PC-3 (cell line): Measurements from ENCODE around the gene MARCKSL1. TPM values are rescaled to one million over a fixed set of nuclear protein-coding genes. Genes with fewer than 3 reads are reported as not detected.
"Not testable (repeated sequence)": the region's sequence is repeated elsewhere in the genome, so short reads cannot be mapped to it uniquely, and the experiment has no call there.

Experiments used
- ATAC-seq: fragments of 200-7000 bp; cut with Tn5 transposase; 2 replicates; pipeline ENCODE4 v1.9.1; 2020; ENCODE audit warnings: mild to moderate bottlenecking, moderate library complexity
- BruUV-seq: library from RNA; stranded (reverse); fragments of 400-500 nt; replicated peaks from 2 replicates; lab custom pipeline; 2021; lab: Mats Ljungman, UMichigan
- CTCF ChIA-PET: fragments of 300-600 bp; sonication (Branson Sonifier 250); formaldehyde crosslinking; loops from one replicate; lab custom pipeline; 2022; ENCODE audit warnings: antibody characterized with exemption; lab: Charles Lee
- POLR2A ChIA-PET: fragments of 300-600 bp; sonication (Branson Sonifier 250); formaldehyde crosslinking; loops from one replicate; lab custom pipeline; 2022; ENCODE audit warnings: antibody characterized with exemption; ENCODE audit not compliant: unreplicated experiment; lab: Charles Lee
- DNase-seq: peaks from one replicate; pipeline ENCODE4 v3.0.0-alpha.2; 2015
- H2AFZ ChIP-seq: fragments of 300-600 bp; sonication (generic); 2 replicates; pipeline ENCODE4 v1.6.0; 2016; ENCODE audit warnings: antibody characterized with exemption, low read length
- H3F3A ChIP-seq: fragments of 300-600 bp; sonication (generic); one replicate; pipeline ENCODE4 v1.6.0; 2017; ENCODE audit warnings: antibody characterized with exemption, low read length, control low read depth, mild to moderate bottlenecking; ENCODE audit not compliant: unreplicated experiment
- H3K27ac ChIP-seq: fragments of 300-600 bp; sonication (generic); 2 replicates; pipeline ENCODE4 v1.5.1; 2016; ENCODE audit warnings: mild to moderate bottlenecking, low read length
- H3K27me3 ChIP-seq: fragments of 300-600 bp; sonication (generic); 2 replicates; pipeline ENCODE4 v1.6.1; 2016; ENCODE audit warnings: low read length, mixed read lengths
- H3K36me3 ChIP-seq: fragments of 300-600 bp; sonication (generic); 2 replicates; pipeline ENCODE4 v1.6.1; 2016; ENCODE audit warnings: low read depth, mixed run types, low read length, mixed read lengths
- H3K4me1 ChIP-seq: fragments of 300-600 bp; sonication (generic); 2 replicates; pipeline ENCODE4 v1.5.1; 2016; ENCODE audit warnings: low read length; ENCODE audit not compliant: insufficient read depth
- H3K4me2 ChIP-seq: fragments of 300-600 bp; sonication (generic); 2 replicates; pipeline ENCODE4 v1.6.0; 2016; ENCODE audit warnings: low read length
- H3K4me3 ChIP-seq: fragments of 300-600 bp; sonication (generic); 2 replicates; pipeline ENCODE4 v1.5.1; 2016; ENCODE audit warnings: mild to moderate bottlenecking, low read length, mixed read lengths
- H3K79me2 ChIP-seq: fragments of 300-600 bp; sonication (generic); 2 replicates; pipeline ENCODE4 v1.6.1; 2017; ENCODE audit warnings: low read length, mixed read lengths
- H3K9ac ChIP-seq: fragments of 300-600 bp; sonication (generic); 2 replicates; pipeline ENCODE4 v1.6.0; 2016; ENCODE audit warnings: mild to moderate bottlenecking, low read length
- H3K9me2 ChIP-seq: fragments of 300-600 bp; sonication (generic); replicated peaks from 2 replicates; pipeline ENCODE4 v1.6.1; 2016; ENCODE audit warnings: mixed run types, low read length, mixed read lengths
- H3K9me3 ChIP-seq: fragments of 300-600 bp; sonication (generic); 2 replicates; pipeline ENCODE4 v1.6.1; 2016; ENCODE audit warnings: low read length, mixed read lengths
- H4K20me1 ChIP-seq: fragments of 300-600 bp; sonication (generic); 2 replicates; pipeline ENCODE4 v1.6.1; 2016; ENCODE audit warnings: low read length, mixed read lengths
- CTCF ChIP-seq: fragments of 300-600 bp; sonication (generic); conservative IDR thresholded peaks from 2 replicates; pipeline ENCODE4 v1.5.1; 2017; ENCODE audit warnings: antibody characterized with exemption, low read depth, mild to moderate bottlenecking, low read length
- EZH2 ChIP-seq: fragments of 300-600 bp; sonication (generic); IDR thresholded peaks from one replicate; pipeline ENCODE4 v1.6.1; 2017; ENCODE audit warnings: antibody characterized with exemption, mild to moderate bottlenecking, low read length; ENCODE audit not compliant: unreplicated experiment
- EZH2phosphoT487 ChIP-seq: fragments of 300-600 bp; sonication (generic); IDR thresholded peaks from 2 replicates; pipeline ENCODE4 v1.6.1; 2018; ENCODE audit warnings: mild to moderate bottlenecking, antibody characterized with exemption, low read length, borderline replicate concordance
- intact Hi-C: fragments of 100-400 bp; cut with micrococcal nuclease; formaldehyde crosslinking; loops from 2 replicates; pipeline ENCODE4 v1.9.0; 2023
- total RNA-seq: library from RNA; depleted of rRNA; stranded (reverse); fragments of >200 nt; gene quantifications from 2 replicates; pipeline ENCODE4 v1.2.3, GENCODE V29; 2014

The MARCKSL1 gene
- total RNA-seq, 1 experiment from 2014 or later: 159 TPM

- ChIA-PET CTCF (no interaction called here), POLR2A (interaction anchor here (0.7 kb wide), 1 partner anchor 1292 kb away, joined by 4 read pairs; no protein-coding TSS in a partner anchor)
- Histone ChIP-seq H3K79me2 (no peaks in the 10 kb centered on the region), H3K9ac (no peak overlapping the region), H3K9me2 (no peaks in the 10 kb centered on the region), H3F3A (no peaks in the 10 kb centered on the region), H3K4me3 (no peak overlapping the region), H2AFZ (no peak overlapping the region), H3K27me3 (no peaks in the 10 kb centered on the region), H3K27ac (no peak overlapping the region), H3K4me1 (peaks cover 1% of the 10 kb centered on the region; the same call in 1 of the 2 replicates), H3K9me3 (no peaks in the 10 kb centered on the region), H4K20me1 (no peaks in the 10 kb centered on the region), H3K4me2 (no peak overlapping the region), H3K36me3 (no peaks in the 10 kb centered on the region)
- ATAC-seq: no peak
- intact Hi-C loops: no loop called here
- TF ChIP-seq EZH2 (no peak), EZH2phosphoT487 (no peak), CTCF (no peak)
- no peak for DNase-seq
- no TSS peak for BruUV-seq
These were observed 21.6 kb upstream of the MARCKSL1 start for GRCh38 chr1:32357614-32358013.

- intact Hi-C loops: no loop called here
- no peaks in the 10 kb centered on the region for H3K79me2 ChIP-seq
- H3K4me3 ChIP-seq: no peak overlapping the region
- no peaks in the 10 kb centered on the region for H3K9me3 ChIP-seq
- H3K4me1 ChIP-seq: peaks cover 8% of the 10 kb centered on the region
- ChIA-PET POLR2A (no interaction called here), CTCF (no interaction called here)
- H3K27ac ChIP-seq: no peak overlapping the region
- no peak for DNase-seq
- H3K4me2 ChIP-seq: no peak overlapping the region
- H3K9ac ChIP-seq: no peak overlapping the region
- no peaks in the 10 kb centered on the region for H4K20me1 ChIP-seq
- BruUV-seq: no TSS peak
- TF ChIP-seq EZH2phosphoT487 (no peak), EZH2 (no peak), CTCF (no peak)
- no peaks in the 10 kb centered on the region for H3K36me3 ChIP-seq
- no peak for ATAC-seq
- no peaks in the 10 kb centered on the region for H3K27me3 ChIP-seq
- H3K9me2 ChIP-seq: no peaks in the 10 kb centered on the region
- no peak overlapping the region for H2AFZ ChIP-seq
- no peaks in the 10 kb centered on the region for H3F3A ChIP-seq
These were observed 20.4 kb upstream of the MARCKSL1 start for GRCh38 chr1:32356478-32356877.

- BruUV-seq, H3K9me2 ChIP-seq, H3K79me2 ChIP-seq, H3K4me3 ChIP-seq, H3K9me3 ChIP-seq, intact Hi-C loops, H2AFZ ChIP-seq, DNase-seq, ATAC-seq, H3F3A ChIP-seq, H3K27ac ChIP-seq, POLR2A ChIA-PET, H4K20me1 ChIP-seq, H3K27me3 ChIP-seq, H3K4me1 ChIP-seq, CTCF ChIA-PET, H3K36me3 ChIP-seq, H3K4me2 ChIP-seq, H3K9ac ChIP-seq: not testable (repeated sequence)
These were observed 19.7 kb upstream of the MARCKSL1 start for GRCh38 chr1:32355778-32356177.
